NCI-H226 (cell line): Measurements from ENCODE around the gene ZBTB16.

ENCODE experiments used
- DNase-seq: peaks from one replicate; pipeline ENCODE4 v3.0.0-alpha.2; 2015

ZBTB16 gene

DNA sequence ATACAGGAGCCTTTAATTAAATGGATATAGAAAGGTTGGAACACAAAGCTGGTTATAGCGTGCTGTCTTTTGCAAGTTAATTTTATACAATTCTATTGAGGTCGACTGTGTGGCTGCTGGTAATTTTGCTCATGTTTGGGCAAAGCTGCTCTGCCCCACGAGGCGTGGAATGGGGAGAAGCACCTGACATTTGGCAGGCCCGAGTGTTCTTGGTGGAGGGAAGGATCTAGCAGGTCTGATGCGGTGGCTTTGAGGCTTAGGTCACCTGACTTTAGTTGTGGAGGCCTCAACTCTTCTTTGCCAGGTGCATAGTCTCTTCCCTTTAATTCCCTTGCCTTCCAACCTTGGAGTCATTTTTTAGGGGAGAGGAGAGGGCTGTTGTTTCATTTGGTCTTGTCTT, 97.3 kb downstream of the ZBTB16 start:
- DNase-seq, result no peak

- DNase-seq, result no peak
Observed at GRCh38 chr11:114157476-114158050, 98.1 kb downstream of the ZBTB16 start.

- DNase-seq, result no peak
Observed at GRCh38 chr11:114158421-114158820, 98.9 kb downstream of the ZBTB16 start.

DNA sequence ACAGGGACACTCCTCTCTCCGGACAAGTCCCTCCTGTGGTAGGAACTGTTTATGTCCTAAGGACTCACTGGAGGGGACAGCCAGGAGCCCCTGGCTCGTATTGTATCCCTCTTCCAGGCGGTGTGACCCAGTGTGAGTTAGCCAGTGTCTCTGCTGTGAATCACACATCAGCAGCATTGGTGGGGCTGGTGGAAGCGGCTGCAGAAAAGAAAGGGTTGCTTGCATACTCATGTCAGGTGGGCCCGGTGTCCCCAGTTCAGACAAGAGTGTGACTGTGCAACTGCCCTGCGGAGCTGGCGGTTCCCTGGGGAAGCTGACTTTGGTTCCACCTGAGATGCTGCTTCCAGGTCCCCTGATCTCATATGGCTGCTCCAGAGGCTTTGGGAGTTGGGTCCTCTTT, 99.4 kb downstream of the ZBTB16 start:
- no peak for DNase-seq

DNA sequence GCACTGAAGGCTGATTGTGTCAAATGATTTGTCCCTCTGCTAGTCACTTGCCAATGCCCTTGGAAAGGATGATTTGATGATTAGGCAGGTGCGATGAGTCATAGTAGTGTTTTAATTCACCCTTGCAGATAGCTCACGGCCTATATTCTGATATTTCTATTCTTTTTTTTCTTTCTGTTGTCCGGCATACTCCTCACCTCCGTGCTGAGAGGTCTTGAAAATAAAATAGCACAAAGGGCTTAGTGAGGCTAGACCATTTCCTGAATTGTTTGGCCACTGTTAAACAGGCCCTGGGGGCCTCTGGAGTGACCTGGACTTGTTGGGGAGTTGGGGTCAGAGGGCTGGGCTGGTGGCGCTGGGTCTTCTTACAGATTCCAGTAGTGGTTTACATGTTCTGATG, 99.8 kb downstream of the ZBTB16 start:
- no peak for DNase-seq

- DNase-seq, result peak; percentile 93
Observed at GRCh38 chr11:114159802-114160632, 100.5 kb downstream of the ZBTB16 start.

GRCh38 chr11:114160894-114161293, 101.4 kb downstream of the ZBTB16 start:
- no peak for DNase-seq

DNA sequence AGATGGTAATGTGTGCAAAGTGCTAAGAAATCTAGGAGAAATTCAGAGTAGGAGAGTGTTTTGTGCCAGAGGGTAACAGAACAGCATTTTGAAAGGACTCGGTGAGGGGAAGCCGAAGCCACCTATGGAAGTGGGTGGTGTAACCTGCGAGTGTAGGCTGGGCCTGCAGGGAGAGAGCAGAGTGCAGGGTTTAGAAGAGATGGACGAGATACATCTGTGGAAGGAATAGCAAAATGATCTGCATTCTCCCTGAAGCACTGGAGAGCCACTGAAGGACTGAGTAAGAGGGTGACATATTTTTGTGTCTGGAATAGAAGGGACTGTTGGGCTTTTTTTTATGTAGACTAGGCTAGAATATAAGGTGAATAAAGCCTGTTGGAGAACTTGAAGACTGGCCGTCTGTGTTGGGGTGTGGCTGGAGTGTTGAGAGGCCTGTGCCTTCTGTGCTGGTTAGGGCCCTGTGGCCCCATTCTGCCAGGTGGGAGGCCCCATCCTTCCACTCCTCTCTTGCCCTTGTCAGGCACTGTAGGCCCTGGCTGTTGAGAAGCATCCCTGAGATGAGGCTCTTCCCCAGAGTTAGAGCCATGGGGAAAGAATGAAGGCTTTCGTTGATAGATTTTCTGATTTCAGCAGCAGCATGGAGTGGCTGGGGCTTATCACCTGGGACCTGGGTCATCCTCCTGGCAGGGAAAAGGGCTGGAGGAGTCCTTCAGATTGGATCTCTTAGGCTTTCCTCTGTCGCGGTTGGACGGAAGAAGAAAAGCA, 102.2 kb downstream of the ZBTB16 start:
- no peak for DNase-seq

- DNase-seq, result peak; percentile 93
Observed at GRCh38 chr11:114162719-114163123, 103.2 kb downstream of the ZBTB16 start.

GRCh38 chr11:114163229-114163631, 103.7 kb downstream of the ZBTB16 start:
- peak; percentile 16 for DNase-seq

GRCh38 chr11:114163830-114164401, 104.4 kb downstream of the ZBTB16 start:
- no peak for DNase-seq

GRCh38 chr11:114164546-114164945, 105.0 kb downstream of the ZBTB16 start:
- no peak for DNase-seq

- DNase-seq, result no peak
Observed at GRCh38 chr11:114165326-114166230, 106.1 kb downstream of the ZBTB16 start.

- no peak for DNase-seq
Observed at GRCh38 chr11:114166362-114166761, 106.9 kb downstream of the ZBTB16 start.

DNA sequence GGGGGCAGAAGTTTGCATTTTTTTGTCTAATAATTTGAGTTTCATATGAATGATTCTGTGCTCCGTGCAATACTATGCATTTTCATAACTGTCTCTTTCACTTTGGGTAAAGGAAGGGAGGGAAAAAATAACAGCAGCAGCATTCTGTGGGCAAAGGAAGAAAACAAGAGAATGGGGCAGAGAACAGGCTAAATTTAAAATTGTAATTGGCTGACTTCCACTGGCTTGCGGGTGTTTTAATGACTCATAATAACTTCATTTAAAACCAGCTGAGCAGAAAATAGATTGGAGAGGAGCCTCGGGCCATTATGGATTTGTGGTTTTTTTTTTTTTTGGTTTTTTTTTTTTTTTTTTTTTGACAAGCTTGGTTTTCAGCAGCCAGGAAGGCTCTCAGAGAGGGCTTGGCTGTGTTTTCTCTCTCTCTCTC, 107.4 kb downstream of the ZBTB16 start:
- peak; percentile 43 for DNase-seq

DNA sequence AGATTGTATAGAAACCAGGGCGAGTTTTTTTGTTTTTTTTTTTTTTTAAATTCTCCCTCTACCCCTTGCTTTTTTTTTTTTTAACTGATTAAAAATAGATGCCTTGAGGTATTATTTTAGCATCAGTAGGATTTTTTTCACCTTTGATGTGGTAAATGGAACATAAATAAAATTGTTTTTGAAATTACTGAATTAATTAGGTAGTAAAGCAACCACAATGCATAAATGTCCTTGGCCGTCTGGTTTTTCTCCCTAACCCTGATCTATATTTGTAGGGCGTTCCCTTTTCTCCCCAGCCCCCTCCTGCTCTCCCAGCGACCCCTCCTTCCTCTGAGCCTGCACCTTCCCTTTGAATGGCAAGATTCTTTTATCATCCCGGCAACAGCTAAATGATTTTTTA, 107.8 kb downstream of the ZBTB16 start:
- no peak for DNase-seq

GRCh38 chr11:114167771-114168448, 108.4 kb downstream of the ZBTB16 start:
- DNase-seq, result no peak

DNA sequence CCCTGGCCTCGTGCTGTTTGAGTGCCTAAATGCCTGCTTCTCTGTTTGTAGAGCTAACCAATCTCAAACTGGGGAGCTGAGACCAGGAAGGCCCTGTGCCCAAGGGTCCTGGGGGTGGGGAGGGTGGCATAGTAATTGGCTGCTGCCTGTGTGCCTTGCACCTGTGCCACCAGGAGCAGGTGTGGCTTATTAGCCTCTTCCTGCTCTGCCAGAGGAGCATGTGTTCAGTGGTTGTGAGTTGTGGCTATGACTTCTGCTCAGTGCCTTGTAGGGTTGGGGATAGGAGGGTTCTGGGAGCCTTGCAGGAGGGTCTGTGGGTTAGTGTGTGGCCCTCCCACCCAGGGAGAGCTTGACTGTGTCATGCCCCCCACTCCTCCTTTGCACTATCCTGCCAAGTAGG, 109.2 kb downstream of the ZBTB16 start:
- no peak for DNase-seq

DNA sequence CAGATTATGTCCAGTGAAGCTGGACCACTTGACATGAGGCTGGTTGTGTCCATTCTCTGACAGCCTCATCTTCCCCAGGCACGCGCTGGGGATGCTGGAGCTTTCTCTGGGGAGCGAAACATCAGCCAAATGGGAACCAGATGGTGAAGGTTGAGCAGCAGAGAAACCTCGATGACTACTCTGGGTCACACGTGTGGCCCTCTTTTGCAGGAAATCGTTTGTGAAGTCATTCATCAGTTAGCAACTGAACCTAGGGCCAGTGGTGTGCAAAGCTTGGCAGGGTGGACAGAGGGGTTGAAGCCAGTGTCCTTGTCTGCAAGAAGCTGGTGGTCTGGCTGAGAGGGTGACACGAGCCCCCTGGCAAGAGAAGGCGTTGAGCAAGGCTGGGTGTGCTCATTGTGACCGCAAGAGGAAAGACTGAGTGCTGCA, 109.8 kb downstream of the ZBTB16 start:
- DNase-seq, result no peak

- DNase-seq, result no peak
Observed at GRCh38 chr11:114169821-114170220, 110.3 kb downstream of the ZBTB16 start.

DNA sequence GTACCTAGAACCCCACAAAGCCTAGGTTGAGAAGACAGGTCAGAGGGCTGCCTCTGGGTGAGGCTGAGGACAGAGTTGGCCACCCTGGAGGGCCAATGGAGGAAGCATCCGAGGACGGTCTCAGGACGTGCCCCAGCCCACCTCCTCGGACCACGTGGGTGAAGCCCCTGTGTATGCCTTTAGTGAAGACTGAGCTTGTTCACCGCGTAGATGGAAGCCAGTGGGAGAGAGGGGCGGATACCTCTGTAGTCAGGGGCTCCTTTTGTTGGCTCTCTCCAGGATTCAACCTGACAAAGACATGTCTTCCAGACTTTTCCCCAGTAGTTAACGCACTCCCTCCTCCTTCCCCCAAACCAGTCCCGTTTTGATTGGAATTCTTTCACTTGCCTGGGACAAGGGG, 110.7 kb downstream of the ZBTB16 start:
- no peak for DNase-seq
